T-helper 1 cell treated with Interleukin-12 subunit alpha and Interleukin-12 subunit beta and Interleukin-4 antibody, amounts not matched to agents 30 μg/mL and 1 μg/mL, for 36 hours (primary cell): Measurements from ENCODE around the gene GRPEL1.

Experiments
- H3K27ac Mint-ChIP-seq: one replicate; pipeline ENCODE4 v1.8.0; 2021; ENCODE audit warnings: mild to moderate bottlenecking, mixed read lengths
- H3K27me3 Mint-ChIP-seq: one replicate; pipeline ENCODE4 v1.8.0; 2021; ENCODE audit warnings: low read depth, mixed read lengths
- H3K36me3 Mint-ChIP-seq: one replicate; pipeline ENCODE4 v1.8.0; 2021; ENCODE audit warnings: low read depth, mixed read lengths
- H3K4me1 Mint-ChIP-seq: one replicate; pipeline ENCODE4 v1.8.0; 2021; ENCODE audit warnings: low read depth, mixed read lengths
- H3K4me3 Mint-ChIP-seq: one replicate; pipeline ENCODE4 v1.8.0; 2021; ENCODE audit warnings: mild to moderate bottlenecking, moderate library complexity, mixed read lengths
- H3K9me3 Mint-ChIP-seq: one replicate; pipeline ENCODE4 v1.8.0; 2021; ENCODE audit warnings: mixed read lengths

The GRPEL1 gene

DNA sequence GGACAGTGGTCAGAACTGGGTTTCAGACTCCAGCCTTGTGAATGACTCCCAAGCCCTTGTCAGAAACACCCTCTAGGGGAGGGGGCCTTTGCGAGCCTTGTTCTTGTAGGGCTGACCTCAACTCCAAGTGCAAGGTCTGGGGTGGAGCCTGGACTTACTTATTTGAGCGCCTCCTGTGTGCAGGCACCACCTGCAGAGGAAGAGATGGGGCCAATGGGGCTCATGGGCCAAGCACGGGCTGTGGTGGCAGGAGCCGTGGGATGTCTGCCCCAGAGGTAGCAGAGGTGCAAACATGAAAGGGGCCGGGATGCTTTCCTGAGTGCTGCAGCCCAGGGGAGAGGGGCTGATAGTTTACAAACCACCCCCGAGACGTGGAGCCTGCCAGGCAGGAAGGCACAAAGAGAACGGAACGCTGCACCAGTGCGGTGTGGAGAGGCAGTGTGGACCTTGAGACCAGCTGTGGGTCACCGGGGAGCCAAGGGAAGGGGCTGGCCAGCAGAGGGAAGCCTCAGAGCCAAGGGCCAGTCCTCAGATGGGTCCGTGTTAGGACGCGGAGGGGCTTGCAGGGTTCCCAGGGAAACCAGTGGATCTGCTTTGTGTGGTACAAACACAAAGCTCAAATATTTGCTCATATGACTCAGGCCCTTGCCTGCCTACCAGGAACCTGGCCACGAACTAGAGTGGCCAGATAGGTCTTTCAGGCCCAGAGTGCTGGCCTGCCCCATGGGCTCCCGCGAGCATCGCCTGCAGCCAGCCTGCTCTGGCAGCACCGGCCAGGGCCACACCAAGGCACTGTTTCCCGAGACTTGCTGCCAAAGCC lies 33.4 kb downstream of the GRPEL1 start:
- Mint-ChIP-seq H3K27me3 (no peaks in the 10 kb centered on the region), H3K4me1 (no peaks in the 10 kb centered on the region), H3K36me3 (peaks cover 27% of the 10 kb centered on the region), H3K9me3 (no peaks in the 10 kb centered on the region), H3K27ac (no peak overlapping the region), H3K4me3 (no peak overlapping the region)

DNA sequence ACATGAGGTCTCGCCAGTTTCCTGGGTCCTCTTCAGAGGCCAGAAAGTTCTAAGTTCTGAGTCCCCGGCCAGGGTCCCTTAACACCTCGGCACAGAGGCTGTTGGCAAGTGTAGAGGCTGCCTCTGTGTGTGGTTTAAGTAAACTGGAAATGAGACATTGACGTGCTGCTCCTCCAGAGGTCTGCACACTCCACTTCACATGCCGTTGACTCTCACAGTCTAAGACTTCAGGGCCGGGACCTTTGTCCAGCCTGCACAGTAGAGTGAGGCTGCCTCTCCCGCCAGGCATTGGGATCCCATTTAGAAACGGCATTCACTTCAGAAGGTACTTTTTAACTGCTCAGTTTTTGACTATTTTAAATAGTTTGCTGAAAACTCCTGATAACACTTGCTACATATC lies 35.3 kb downstream of the GRPEL1 start:
- Mint-ChIP-seq H3K27me3 (no peaks in the 10 kb centered on the region), H3K4me1 (peaks cover 8% of the 10 kb centered on the region), H3K9me3 (no peaks in the 10 kb centered on the region), H3K27ac (no peak overlapping the region), H3K36me3 (peaks cover 39% of the 10 kb centered on the region), H3K4me3 (no peak overlapping the region)

DNA sequence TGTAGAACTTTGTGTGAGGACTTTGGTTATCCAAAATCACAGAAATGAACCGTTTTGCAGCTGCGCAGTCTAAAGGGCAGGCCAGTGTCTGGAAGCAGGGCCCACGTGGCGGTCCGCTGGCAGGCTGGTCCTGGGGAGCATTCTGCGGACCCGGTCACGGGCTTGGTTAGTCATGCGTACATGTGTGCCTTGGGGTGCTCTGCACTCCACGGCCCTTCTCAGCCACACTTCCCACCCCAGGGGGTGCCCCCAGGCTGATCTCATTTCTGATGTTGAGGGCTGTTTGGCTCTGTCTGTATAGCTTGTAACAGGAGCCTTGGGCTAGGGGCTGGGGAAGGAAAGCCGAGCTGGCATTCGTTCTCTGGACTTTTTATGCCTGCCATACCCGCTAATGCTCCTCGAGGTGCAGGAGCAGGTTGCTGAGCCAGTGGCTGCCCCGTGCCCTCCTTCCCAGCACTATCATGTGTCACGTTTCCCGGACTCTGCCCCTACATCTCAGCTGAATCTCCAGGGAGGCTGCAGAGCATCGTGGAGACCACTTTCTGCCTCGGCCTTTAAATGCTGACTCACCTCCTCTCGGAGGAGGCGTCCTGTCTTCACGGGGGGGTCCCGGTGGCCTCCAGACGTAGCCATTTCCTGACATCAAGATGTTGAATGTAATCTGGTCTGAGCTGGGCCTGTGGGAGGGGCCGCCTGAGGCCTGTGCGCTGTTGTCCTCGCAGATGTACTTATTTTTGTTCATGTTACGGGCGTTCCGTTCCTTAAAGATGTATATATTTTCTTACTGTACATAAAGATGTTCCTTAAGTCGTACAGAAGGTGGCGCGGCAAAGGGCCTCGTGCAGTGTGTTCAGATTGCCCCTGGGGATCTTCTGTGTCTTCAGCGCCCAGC lies 36.1 kb downstream of the GRPEL1 start:
- H3K27ac Mint-ChIP-seq = no peak overlapping the region

DNA sequence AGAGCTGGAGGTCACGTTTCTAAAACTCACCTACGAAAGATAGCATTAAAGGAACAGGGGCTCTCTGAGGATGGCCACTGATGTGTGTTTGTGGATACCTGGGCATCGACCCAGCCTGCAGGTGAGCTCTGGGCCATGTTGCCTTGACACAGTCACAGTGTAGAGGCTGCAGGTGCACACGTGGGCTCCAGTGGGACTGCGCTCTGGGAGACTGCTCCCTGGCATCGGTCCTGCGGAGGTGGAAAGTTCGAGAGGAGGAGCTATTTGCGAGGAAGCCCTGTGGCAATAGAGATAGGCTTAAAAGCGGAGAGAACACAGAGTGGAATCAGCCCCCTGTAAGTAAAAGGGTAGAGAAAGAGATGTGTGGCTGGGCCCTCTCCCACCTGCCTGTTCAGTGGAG lies 37.0 kb downstream of the GRPEL1 start:
- H3K4me1 Mint-ChIP-seq = peaks cover 12% of the 10 kb centered on the region
- H3K36me3 Mint-ChIP-seq = peaks cover 48% of the 10 kb centered on the region
- no peak overlapping the region for H3K27ac Mint-ChIP-seq
- H3K27me3 Mint-ChIP-seq = no peaks in the 10 kb centered on the region
- no peaks in the 10 kb centered on the region for H3K9me3 Mint-ChIP-seq
- no peak overlapping the region for H3K4me3 Mint-ChIP-seq

More for the DNA sequence above, 36.1 kb downstream of the GRPEL1 start:
- no peaks in the 10 kb centered on the region for H3K27me3 Mint-ChIP-seq
- peaks cover 45% of the 10 kb centered on the region for H3K36me3 Mint-ChIP-seq
- no peaks in the 10 kb centered on the region for H3K9me3 Mint-ChIP-seq
- H3K4me1 Mint-ChIP-seq = peaks cover 8% of the 10 kb centered on the region
- H3K4me3 Mint-ChIP-seq = no peak overlapping the region

DNA sequence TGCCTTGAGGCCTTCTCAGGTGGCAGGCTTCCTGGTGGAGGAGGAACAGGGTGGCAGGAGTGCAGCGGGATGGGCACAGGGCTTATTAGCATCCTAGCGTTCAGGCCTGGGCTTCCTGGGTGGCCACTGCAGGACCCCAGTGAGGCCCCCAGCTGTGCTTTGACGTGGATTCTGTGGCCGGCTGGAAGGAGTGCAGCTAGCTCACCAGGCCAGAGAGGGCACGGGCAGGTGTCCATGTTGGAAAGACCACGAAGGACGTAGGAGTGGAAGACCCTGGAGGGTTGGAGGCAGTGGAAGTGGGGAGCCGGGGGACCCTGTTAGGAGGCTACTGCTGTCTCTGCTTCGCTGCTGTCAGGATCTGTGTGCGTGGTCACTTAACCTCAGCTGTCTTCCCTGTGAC lies 37.9 kb downstream of the GRPEL1 start:
- Mint-ChIP-seq H3K27ac (no peak overlapping the region), H3K4me1 (peaks cover 12% of the 10 kb centered on the region), H3K9me3 (no peaks in the 10 kb centered on the region), H3K4me3 (no peak overlapping the region), H3K36me3 (peaks cover 48% of the 10 kb centered on the region), H3K27me3 (no peaks in the 10 kb centered on the region)

DNA sequence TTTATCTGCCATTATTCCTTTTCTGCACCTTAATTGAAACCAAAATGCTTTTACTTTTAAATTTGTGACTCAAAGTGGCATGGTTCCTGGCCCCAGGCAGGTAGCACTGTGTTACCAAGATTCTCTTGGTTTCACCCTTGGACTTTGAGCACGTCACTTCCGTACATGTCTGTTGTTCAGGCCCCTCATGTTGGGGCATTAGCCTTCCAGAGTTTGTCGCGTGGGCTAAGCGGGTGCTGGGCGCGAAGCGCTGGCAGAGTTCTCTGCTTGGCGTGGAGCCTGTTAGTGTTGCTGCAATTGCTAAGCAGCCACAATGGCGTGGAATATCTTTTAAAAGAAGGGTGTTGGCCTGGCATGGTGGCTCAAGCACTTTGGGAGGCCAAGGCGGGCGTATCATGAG lies 38.7 kb downstream of the GRPEL1 start:
- no peaks in the 10 kb centered on the region for H3K27me3 Mint-ChIP-seq
- no peaks in the 10 kb centered on the region for H3K9me3 Mint-ChIP-seq
- no peak overlapping the region for H3K4me3 Mint-ChIP-seq
- H3K36me3 Mint-ChIP-seq = peaks cover 48% of the 10 kb centered on the region
- no peak overlapping the region for H3K27ac Mint-ChIP-seq
- H3K4me1 Mint-ChIP-seq = peaks cover 12% of the 10 kb centered on the region

DNA sequence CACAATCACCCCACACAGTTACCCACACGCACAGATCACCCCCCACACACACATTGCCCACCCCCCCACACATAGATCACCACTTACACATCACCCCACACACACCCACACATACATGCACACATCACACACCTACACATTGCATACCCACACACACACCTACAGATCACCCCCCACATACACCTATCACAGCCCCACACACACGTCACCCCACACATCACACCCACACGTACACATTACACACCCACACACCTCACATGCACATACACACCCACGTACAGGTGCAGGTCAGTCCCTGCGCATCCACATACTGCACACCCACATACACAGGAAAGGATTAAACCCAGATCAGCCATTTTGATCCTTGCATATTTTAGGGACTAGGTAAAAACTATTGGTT lies 40.0 kb downstream of the GRPEL1 start:
- no peak overlapping the region for H3K4me3 Mint-ChIP-seq
- peaks cover 12% of the 10 kb centered on the region for H3K4me1 Mint-ChIP-seq
- peak overlapping the region; percentile 67 for H3K27ac Mint-ChIP-seq
- peaks cover 47% of the 10 kb centered on the region for H3K36me3 Mint-ChIP-seq
- no peaks in the 10 kb centered on the region for H3K27me3 Mint-ChIP-seq
- H3K9me3 Mint-ChIP-seq = no peaks in the 10 kb centered on the region

DNA sequence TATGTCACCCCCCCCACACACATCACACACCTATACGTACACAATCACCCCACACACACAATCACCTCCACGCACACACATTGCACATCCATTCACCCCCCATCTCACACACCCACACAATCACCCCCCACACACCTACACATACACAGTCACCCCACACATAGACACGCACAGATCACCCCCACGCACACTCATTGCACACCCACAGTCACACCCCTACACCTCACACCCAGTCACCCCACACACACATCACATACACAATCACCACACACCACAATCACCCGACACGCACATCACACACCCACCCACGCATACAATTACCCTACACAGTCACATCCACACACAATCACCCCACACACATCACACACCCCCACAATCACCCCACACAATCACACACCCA lies 40.6 kb downstream of the GRPEL1 start:
- Mint-ChIP-seq H3K36me3 (peaks cover 44% of the 10 kb centered on the region), H3K9me3 (no peaks in the 10 kb centered on the region), H3K27me3 (no peaks in the 10 kb centered on the region), H3K4me1 (peaks cover 12% of the 10 kb centered on the region), H3K4me3 (no peak overlapping the region), H3K27ac (peak overlapping the region; percentile 4)

DNA sequence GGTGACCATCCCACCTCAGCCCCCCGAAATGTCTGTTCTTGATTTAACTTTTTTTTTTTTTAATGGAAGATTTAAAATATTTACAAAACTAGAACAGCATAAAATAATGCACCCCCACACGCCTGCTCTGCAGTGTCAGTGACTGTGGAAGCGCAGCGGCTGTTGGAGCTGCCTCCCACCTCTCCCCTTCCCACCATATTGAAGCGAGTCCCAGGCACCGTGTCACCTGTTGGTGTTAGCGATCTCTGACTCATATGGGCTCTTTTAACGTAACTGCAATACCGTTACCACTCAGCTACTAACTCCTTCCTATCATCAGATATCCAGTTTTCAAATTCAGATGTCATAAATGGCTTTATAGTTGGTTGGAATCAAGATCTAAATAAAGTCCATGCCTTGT lies 41.8 kb downstream of the GRPEL1 start:
- Mint-ChIP-seq H3K36me3 (peaks cover 39% of the 10 kb centered on the region), H3K9me3 (no peaks in the 10 kb centered on the region), H3K27me3 (no peaks in the 10 kb centered on the region), H3K27ac (no peak overlapping the region), H3K4me3 (no peak overlapping the region), H3K4me1 (peaks cover 12% of the 10 kb centered on the region)

DNA sequence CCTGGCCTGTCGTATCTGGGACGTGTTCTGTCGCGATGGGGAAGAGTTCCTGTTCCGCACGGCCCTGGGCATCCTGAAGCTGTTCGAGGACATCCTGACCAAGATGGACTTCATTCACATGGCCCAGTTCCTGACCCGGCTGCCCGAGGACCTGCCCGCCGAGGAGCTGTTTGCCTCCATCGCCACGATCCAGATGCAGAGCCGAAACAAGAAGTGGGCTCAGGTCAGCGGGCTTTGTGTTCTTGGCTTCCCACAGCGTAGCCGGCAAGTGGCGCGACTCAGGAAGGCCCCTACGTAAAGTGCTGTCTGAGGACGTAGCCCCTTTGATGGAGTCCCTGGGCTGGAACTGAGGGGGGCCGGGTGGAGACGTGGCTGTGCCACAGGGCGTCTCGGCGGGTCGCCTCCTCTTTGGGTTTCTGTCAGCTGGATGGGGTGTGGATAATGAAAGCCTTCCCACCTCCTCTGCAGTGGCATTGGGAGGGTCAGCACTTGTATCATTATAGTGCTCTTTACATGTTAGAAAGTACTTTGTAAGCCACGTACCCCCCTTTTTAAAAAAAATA lies 42.7 kb downstream of the GRPEL1 start:
- Mint-ChIP-seq H3K27ac (no peak overlapping the region), H3K27me3 (no peaks in the 10 kb centered on the region), H3K36me3 (peaks cover 33% of the 10 kb centered on the region)

DNA sequence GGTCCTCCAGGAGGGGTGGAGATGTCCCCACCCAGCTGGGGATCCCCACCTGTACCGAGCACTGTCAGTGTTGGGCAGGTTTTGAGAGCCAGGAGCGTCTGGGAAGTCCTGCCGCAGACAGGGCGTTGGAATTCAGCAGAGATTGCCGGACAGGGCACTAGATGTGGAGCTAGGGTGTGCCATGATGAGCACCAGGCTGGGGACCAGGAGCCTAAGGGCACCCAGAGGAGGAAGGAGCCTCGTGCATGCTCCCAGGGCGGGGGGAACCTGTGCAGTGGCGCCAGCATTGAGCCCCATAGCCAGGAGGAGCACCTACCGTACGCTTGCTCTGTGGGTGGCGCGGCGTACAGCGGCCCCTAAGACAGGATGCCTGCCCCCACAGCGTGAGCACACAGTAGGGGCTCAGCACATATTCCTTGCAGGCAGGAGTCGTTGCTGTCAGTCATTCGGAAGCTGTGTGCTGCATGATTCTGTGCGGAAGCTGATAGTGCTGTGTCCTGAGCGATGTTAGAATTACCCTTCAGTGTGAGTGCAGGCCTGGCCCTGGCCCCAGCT lies 43.5 kb downstream of the GRPEL1 start:
- Mint-ChIP-seq H3K36me3 (peaks cover 29% of the 10 kb centered on the region), H3K27ac (no peak overlapping the region), H3K27me3 (no peaks in the 10 kb centered on the region), H3K9me3 (no peaks in the 10 kb centered on the region), H3K4me3 (no peak overlapping the region), H3K4me1 (peaks cover 14% of the 10 kb centered on the region)

More for the DNA sequence above, 42.7 kb downstream of the GRPEL1 start:
- Mint-ChIP-seq H3K9me3 (no peaks in the 10 kb centered on the region), H3K4me1 (peaks cover 12% of the 10 kb centered on the region), H3K4me3 (no peak overlapping the region)

DNA sequence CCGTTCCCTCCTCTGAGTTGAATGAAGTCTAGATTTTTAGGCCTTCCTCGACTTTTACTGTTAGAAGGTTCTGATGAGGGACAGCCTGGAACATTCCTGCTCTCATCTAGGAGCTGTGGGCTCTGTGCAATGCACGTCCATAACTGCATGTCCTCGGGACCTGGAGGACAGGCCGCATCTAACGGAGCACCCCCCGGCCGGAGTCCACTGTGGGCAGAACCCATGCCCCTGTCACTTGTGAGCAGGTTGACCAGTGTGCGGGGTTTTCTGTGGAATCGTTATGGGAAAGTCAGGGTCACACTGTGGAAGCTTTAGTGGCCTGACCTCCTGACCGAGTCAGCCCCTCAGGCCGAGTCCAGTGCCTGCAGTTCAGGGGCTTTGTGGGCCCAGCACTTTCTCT lies 44.0 kb downstream of the GRPEL1 start:
- peaks cover 13% of the 10 kb centered on the region for H3K4me1 Mint-ChIP-seq
- no peaks in the 10 kb centered on the region for H3K27me3 Mint-ChIP-seq
- no peak overlapping the region for H3K27ac Mint-ChIP-seq
- no peak overlapping the region for H3K4me3 Mint-ChIP-seq
- H3K9me3 Mint-ChIP-seq = no peaks in the 10 kb centered on the region
- H3K36me3 Mint-ChIP-seq = peaks cover 25% of the 10 kb centered on the region

DNA sequence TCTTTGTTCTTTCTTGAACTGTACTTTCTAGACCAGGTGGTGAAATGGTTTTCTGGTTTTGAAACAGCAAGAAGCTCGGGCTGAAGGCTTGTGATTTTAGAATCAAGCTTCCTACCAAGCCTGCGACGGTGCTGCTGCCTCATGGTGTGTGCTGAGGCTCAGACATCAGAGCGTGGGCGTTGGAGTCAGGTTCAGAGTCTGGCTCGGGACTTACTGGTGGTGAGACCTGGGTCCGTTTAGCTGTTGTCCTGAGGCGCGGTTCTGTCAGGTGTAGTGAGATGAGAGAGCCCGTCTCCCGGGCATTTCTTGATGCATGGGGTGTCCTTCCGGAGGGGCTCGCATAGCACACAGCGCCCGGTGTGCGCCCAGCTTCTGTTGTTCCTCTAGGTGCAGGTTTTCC lies 44.4 kb downstream of the GRPEL1 start:
- H3K27me3 Mint-ChIP-seq = no peaks in the 10 kb centered on the region
- no peak overlapping the region for H3K4me3 Mint-ChIP-seq
- H3K27ac Mint-ChIP-seq = no peak overlapping the region
- H3K4me1 Mint-ChIP-seq = peaks cover 11% of the 10 kb centered on the region
- peaks cover 25% of the 10 kb centered on the region for H3K36me3 Mint-ChIP-seq
- no peaks in the 10 kb centered on the region for H3K9me3 Mint-ChIP-seq

DNA sequence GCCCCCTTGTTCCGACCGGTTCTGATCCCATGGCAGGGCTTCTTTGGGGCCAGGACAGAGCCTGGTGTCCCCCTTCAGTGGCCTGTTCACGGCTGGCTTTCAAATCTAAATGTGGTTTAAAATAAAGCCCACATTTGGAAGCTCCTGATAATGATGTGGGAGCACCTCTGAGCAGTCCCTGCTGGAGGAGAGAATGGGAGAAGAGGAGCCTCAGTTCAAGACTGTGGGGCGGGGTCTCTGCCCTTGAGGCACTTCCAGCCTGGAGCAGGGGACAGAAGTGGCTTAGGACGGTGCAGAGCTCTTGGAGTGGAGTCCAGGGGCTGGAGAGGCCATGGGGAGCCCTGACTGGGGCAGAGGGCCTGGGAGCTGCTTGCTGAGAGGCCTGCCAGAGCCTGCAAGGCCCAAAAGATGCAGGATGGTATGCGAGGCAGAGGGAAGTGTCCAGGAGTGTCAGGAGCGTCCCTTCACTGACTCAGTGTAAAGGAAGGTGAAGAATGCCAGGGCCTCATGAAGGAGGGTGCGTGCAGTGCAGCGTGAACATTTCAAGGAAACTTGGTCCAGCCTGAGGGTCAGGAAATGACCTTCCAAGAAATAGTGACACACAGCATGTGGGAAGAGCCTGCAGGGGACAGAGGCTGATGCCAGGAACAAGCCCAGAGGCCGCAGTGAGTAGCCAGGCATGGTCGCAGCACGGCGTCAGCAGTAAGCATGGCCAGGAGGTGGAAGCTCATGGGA lies 45.8 kb downstream of the GRPEL1 start:
- H3K4me3 Mint-ChIP-seq = no peak overlapping the region
- H3K4me1 Mint-ChIP-seq = peaks cover 6% of the 10 kb centered on the region
- H3K36me3 Mint-ChIP-seq = peaks cover 15% of the 10 kb centered on the region
- no peaks in the 10 kb centered on the region for H3K27me3 Mint-ChIP-seq
- H3K27ac Mint-ChIP-seq = no peak overlapping the region
- no peaks in the 10 kb centered on the region for H3K9me3 Mint-ChIP-seq
